AG10803 (cell line): ENCODE measurements around the gene AKNA.

Source experiments
- DNase-seq: peaks from one replicate; pipeline ENCODE4 v3.0.0; 2010; ENCODE audit warnings: low read depth
- H3K4me3 ChIP-seq: 2 replicates; pipeline ENCODE4 v1.5.1; 2011; ENCODE audit warnings: mild to moderate bottlenecking, low read length, control low read depth
- TF ChIP-seq, protein P1 (sequence below): conservative IDR thresholded peaks from 2 replicates; pipeline ENCODE4 v1.5.1; 2011; ENCODE audit warnings: mild to moderate bottlenecking, low read length, control low read depth, inconsistent platforms

The AKNA gene

DNA sequence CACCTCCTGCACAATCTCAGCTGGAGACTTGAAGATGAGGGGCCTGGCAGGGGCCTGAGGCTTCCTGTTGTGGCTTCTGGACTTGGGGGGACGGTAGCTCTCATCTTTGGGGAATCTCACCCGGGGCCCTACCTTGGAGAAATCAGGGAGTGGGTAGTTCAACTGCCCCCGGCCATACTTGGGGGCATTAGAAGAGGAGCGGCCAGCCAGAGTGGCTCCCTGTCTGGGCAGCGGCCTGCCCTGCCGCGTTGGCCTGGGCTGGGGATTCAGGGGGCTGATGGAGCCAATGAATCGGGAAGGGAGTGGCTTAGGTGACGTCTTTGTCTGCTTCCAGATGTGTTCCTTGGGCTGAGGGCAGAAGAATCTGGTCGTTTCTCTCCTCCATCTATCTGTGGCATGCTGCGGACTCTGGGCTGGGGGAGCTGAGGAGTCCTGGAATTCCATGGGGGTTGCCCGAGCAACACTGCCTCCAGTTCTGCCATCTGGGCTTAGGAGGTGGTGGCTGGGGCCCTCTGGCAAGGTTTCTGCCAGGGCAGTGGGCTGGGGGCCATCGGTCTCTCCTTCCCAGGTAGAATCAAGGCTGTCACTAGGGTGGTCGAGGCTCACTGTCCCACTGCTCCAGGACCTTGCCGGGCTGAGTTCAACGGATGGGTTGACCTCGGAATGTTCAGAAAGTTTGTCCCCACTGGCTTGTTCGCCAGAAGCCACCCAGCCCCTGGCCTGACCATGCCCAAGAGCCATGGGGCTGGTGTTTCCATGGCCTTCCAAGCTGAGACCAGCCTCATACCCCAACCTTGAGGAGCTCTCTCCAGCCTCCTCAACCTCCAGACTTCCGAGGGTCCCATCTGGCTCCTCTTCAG, 11.0 kb downstream of the AKNA start:
- no peak overlapping the region for H3K4me3 ChIP-seq
- TF ChIP-seq, protein P1, sequence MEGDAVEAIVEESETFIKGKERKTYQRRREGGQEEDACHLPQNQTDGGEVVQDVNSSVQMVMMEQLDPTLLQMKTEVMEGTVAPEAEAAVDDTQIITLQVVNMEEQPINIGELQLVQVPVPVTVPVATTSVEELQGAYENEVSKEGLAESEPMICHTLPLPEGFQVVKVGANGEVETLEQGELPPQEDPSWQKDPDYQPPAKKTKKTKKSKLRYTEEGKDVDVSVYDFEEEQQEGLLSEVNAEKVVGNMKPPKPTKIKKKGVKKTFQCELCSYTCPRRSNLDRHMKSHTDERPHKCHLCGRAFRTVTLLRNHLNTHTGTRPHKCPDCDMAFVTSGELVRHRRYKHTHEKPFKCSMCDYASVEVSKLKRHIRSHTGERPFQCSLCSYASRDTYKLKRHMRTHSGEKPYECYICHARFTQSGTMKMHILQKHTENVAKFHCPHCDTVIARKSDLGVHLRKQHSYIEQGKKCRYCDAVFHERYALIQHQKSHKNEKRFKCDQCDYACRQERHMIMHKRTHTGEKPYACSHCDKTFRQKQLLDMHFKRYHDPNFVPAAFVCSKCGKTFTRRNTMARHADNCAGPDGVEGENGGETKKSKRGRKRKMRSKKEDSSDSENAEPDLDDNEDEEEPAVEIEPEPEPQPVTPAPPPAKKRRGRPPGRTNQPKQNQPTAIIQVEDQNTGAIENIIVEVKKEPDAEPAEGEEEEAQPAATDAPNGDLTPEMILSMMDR, result no peak
- DNase-seq, result no peak

DNA sequence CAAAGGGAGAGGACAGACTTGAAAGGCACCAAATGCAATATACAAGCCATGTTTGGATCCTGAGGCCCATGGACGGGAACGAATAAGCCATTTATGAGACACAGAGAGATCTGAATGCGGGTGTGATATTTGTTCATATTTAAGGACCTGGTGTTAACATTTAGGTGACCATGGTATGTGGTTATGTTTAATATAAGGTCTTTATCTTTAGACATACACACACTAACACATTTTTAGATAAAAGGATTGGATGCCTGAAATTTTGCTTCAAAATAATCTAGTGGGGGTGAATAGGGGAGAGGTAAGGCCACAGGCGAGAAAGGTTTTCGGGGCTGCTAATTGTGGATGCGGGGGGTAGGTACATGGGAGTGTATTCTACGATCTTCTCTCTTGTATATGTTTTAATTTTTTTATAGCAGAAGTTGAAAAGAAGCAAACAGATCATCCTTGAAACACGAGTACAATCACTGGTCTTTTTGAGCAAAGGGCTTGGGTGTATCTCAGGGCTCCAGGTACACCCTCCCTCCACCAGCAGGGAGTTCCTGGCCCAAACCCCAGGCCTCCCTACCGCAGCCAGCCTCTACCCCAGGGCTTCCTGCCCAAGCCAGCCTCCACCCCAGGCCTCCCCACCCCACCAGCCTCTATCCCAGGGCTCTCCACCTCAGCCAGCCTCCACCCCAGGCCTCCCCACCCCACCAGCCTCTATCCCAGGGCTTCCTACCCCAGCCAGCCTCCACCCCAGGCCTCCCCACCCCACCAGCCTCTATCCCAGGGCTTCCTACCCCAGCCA, 12.2 kb downstream of the AKNA start:
- TF ChIP-seq, protein P1, result no peak
- H3K4me3 ChIP-seq, result no peak overlapping the region
- DNase-seq, result no peak

DNA sequence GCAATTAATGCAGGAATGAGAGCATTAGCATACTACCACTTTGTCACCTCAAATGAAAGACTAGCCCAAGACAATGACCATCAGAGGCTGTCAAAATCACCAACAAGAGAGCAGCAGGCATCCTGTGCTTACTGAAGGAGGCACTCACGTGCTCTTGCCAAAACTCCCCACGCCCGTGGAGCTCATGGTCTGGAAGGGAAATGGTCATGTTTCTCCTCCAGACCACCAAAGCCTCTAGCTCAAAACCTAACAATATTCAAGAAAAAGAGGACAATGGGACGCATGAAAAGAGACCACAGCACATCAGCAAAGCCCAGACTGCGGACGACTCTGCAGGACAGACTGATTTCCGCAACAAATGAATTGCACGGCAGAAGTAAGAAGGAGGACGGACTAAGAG, 12.8 kb downstream of the AKNA start:
- no peak overlapping the region for H3K4me3 ChIP-seq
- TF ChIP-seq, protein P1, result no peak
- DNase-seq, result no peak

DNA sequence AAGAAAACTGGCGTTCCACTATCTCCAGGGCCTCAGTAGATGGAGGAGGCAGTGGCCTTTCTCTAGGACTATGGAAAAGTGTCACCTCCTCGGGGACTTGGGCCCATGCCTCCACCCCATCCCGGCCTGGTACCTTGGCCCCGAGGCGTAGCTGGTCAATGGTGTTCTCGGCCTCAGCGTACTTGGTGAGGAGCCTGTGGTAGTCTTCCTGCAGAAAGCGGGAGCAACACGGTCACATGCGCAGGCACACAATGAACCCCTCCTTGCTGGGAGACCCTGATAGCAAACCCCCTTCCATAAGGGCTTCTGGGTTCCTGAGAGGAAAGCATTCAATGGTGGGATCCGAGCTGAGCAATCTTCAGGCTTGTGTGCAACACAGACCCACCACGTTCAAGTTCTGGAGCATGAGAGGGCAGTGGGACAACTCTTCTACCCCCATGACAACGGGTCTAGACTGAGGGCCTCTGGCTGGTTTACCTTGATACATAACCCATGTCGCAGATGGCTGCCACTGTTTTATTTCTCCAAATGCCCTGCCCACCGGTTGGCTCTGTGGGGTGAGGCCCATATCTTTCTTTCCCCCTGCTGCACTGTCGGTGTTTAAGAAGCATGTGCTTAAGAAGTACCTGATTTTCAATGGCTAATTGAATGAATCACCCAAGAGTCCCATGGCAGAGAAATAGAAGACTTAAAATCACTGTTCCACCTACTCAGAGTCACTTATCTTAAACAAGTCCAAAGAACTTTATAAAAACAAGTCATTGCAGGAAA, 13.6 kb downstream of the AKNA start:
- no peak overlapping the region for H3K4me3 ChIP-seq
- TF ChIP-seq, protein P1, result no peak
- no peak for DNase-seq

DNA sequence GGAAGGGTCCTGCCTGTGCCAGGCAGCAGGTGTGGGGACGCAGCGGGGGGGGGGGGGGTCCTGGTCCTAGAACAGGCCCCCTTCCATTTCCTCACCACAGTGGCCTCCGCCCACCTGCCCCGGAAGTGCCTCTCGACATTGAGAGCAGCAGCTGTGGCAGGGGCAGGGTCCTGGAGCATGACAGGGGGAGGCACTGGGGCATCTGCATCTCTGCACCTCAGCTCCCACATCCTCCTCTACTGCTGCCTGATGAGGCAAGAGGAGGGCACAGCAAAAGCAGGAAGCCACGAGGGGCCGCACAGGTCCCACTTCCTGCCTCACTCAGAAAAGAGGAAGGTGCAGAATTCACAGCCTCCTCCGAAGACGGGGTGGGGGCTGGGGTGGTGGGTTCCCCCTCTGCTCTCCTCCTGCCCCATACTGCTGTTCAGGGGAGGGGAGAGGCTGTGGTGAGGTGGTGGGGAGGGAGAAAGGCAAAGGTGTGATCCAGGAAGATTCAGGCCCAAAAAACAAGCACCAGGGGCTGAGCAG, 14.8 kb downstream of the AKNA start:
- no peak overlapping the region for H3K4me3 ChIP-seq
- TF ChIP-seq, protein P1, result no peak
- no peak for DNase-seq

DNA sequence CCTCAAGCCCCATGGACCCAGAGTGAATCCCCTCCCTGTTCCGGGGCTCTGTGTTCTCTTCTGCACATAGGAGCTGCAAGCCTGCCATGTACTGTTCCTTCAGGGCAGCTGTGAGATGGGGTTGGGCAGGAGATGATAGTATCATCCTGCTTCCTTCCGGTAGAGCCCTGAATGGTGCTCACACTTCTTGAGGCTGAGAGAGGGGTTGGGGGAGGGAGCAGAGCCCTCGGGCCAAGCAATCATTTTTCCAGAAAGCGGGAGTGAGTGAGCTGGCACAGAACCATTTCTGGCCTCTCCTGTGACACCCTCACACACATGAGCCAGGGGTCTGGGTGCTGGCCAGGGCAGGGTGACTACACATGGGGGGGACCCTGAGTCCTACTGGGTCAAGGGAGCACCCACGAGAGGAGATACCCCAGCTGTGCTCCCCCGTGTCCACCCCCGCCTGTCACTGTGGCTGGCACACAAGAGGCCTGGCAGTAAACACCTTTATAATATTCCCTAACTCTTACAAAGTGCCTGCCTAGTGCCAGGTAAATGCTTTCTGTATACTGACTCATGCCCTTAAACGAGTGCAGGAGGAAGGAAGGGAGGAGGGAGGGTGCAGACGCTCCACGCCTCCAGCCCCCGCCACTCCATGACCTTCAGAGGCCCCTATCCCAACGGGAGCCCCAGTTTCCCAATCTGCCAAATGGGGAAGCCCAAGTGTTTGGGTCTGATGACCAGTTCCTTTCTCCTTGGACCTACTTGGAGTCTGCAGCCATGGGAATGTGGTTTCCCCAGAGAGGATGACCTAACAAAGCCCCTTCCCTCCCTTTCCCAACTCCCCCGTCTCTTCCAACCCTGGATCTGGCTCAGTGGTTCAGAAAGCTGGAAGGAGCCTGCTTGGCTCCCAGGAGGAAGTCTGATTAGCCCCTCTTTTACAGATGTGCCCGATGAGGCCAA, 15.5 kb downstream of the AKNA start:
- TF ChIP-seq, protein P1, result no peak
- no peak overlapping the region for H3K4me3 ChIP-seq
- DNase-seq, result no peak
